H9 (cell line): ENCODE results near the gene PAM. TPM values are rescaled to one million over a fixed set of nuclear protein-coding genes. Genes with fewer than 3 reads are reported as not detected.

Source experiments
- DNase-seq: peaks from one replicate; pipeline ENCODE4 v3.0.0-alpha.2; 2017
- H2AFZ ChIP-seq: one replicate; pipeline ENCODE4 v1.6.1; 2013; ENCODE audit warnings: mild to moderate bottlenecking, low read length, control low read depth, moderate library complexity
- H2AK5ac ChIP-seq: 2 replicates; pipeline ENCODE4 v1.6.1; 2013; ENCODE audit warnings: low read length, control low read depth, mixed read lengths; ENCODE audit not compliant: insufficient read length
- H2BK120ac ChIP-seq: one replicate; pipeline ENCODE4 v1.6.1; 2013; ENCODE audit warnings: low read depth, mild to moderate bottlenecking, low read length, control low read depth, inconsistent platforms; ENCODE audit not compliant: poor library complexity, severe bottlenecking
- H2BK12ac ChIP-seq: 2 replicates; pipeline ENCODE4 v1.6.1; 2013; ENCODE audit warnings: low read length, control low read depth, mixed read lengths, low read depth; ENCODE audit not compliant: insufficient read length
- H2BK15ac ChIP-seq: 2 replicates; pipeline ENCODE4 v1.6.1; 2013; ENCODE audit warnings: low read depth, low read length, control low read depth
- H2BK20ac ChIP-seq: one replicate; pipeline ENCODE4 v1.6.1; 2013; ENCODE audit warnings: low read depth, mild to moderate bottlenecking, low read length, control low read depth, inconsistent platforms; ENCODE audit not compliant: poor library complexity, severe bottlenecking
- H2BK5ac ChIP-seq: 2 replicates; pipeline ENCODE4 v1.6.1; 2013; ENCODE audit warnings: low read length, control low read depth, mixed read lengths; ENCODE audit not compliant: insufficient read length
- H3K14ac ChIP-seq: 2 replicates; pipeline ENCODE4 v1.6.1; 2013; ENCODE audit warnings: low read length, control low read depth; ENCODE audit not compliant: insufficient read depth
- H3K18ac ChIP-seq: 2 replicates; pipeline ENCODE4 v1.6.1; 2013; ENCODE audit warnings: low read depth, mild to moderate bottlenecking, mixed read lengths, low read length, control low read depth; ENCODE audit not compliant: insufficient read length
- H3K23ac ChIP-seq: 2 replicates; pipeline ENCODE4 v1.6.1; 2013; ENCODE audit warnings: low read length, control low read depth, mixed read lengths, low read depth; ENCODE audit not compliant: insufficient read length
- H3K23me2 ChIP-seq: 2 replicates; pipeline ENCODE4 v1.6.1; 2013; ENCODE audit warnings: low read depth, mild to moderate bottlenecking, mixed read lengths, low read length, control low read depth; ENCODE audit not compliant: insufficient read length, poor library complexity, severe bottlenecking
- H3K27ac ChIP-seq: 2 replicates; pipeline ENCODE4 v1.5.1; 2013; ENCODE audit warnings: low read length, control low read depth, mixed read lengths, low read depth; ENCODE audit not compliant: insufficient read length
- H3K27me3 ChIP-seq: 2 replicates; pipeline ENCODE4 v1.6.1; 2013; ENCODE audit warnings: low read length, control low read depth, inconsistent platforms; ENCODE audit not compliant: insufficient read depth
- H3K4ac ChIP-seq: 2 replicates; pipeline ENCODE4 v1.6.1; 2013; ENCODE audit warnings: low read depth, mild to moderate bottlenecking, control low read depth, inconsistent platforms, low read length, moderate library complexity
- H3K4me1 ChIP-seq: 2 replicates; pipeline ENCODE4 v1.6.1; 2013; ENCODE audit warnings: low read length, control low read depth, inconsistent platforms; ENCODE audit not compliant: insufficient read depth
- H3K4me2 ChIP-seq: 2 replicates; pipeline ENCODE4 v1.6.1; 2013; ENCODE audit warnings: low read length, control low read depth, mixed read lengths; ENCODE audit not compliant: insufficient read length, insufficient read depth
- H3K56ac ChIP-seq: 2 replicates; pipeline ENCODE4 v1.6.1; 2013; ENCODE audit warnings: low read depth, mild to moderate bottlenecking, mixed read lengths, low read length, control low read depth; ENCODE audit not compliant: insufficient read length
- H3K79me1 ChIP-seq: 2 replicates; pipeline ENCODE4 v1.6.1; 2013; ENCODE audit warnings: low read depth, mild to moderate bottlenecking, moderate library complexity, low read length, control low read depth, inconsistent platforms; ENCODE audit not compliant: insufficient read depth, poor library complexity, severe bottlenecking
- H3K79me2 ChIP-seq: 2 replicates; pipeline ENCODE4 v1.6.1; 2013; ENCODE audit warnings: low read length, control low read depth, inconsistent platforms; ENCODE audit not compliant: insufficient read depth
- H3K9ac ChIP-seq: 2 replicates; pipeline ENCODE4 v1.6.1; 2013; ENCODE audit warnings: low read length, control low read depth, mixed read lengths; ENCODE audit not compliant: insufficient read length; ENCODE audit errors: extremely low read depth
- H3K9me3 ChIP-seq: one replicate; pipeline ENCODE4 v1.6.1; 2013; ENCODE audit warnings: low read depth, low read length, inconsistent platforms; ENCODE audit not compliant: control insufficient read depth
- H3T11ph ChIP-seq: one replicate; pipeline ENCODE4 v1.6.1; 2013; ENCODE audit warnings: mild to moderate bottlenecking, low read length, control low read depth, inconsistent platforms
- H4K20me1 ChIP-seq: one replicate; pipeline ENCODE4 v1.6.1; 2013; ENCODE audit not compliant: control insufficient read depth, insufficient read length, insufficient read depth
- H4K5ac ChIP-seq: 2 replicates; pipeline ENCODE4 v1.6.1; 2013; ENCODE audit warnings: low read depth, mild to moderate bottlenecking, mixed read lengths, low read length, control low read depth; ENCODE audit not compliant: insufficient read length
- H4K8ac ChIP-seq: replicated peaks from 2 replicates; pipeline ENCODE4 v1.6.1; 2013; ENCODE audit warnings: low read length, control low read depth, mixed read lengths, low read depth; ENCODE audit not compliant: insufficient read length
- H4K91ac ChIP-seq: 2 replicates; pipeline ENCODE4 v1.6.1; 2013; ENCODE audit warnings: low read depth, mild to moderate bottlenecking, moderate library complexity, mixed read lengths, low read length, control low read depth; ENCODE audit not compliant: insufficient read length
- H3K27ac Mint-ChIP-seq, 3 experiments: 2 replicates in 2 of 3; 3 replicates in 1 of 3; pipeline ENCODE4 v1.8.0; 2020 to 2021; ENCODE audit warnings: mixed read lengths in 3 of 3, mild to moderate bottlenecking in 1 of 3, moderate library complexity in 1 of 3
- H3K27me3 Mint-ChIP-seq: 2 replicates; pipeline ENCODE4 v1.8.0; 2021; ENCODE audit warnings: low read depth, mild to moderate bottlenecking, moderate library complexity, mixed read lengths
- H3K36me3 Mint-ChIP-seq, 3 experiments: 2 replicates in 2 of 3; 3 replicates in 1 of 3; pipeline ENCODE4 v1.8.0; 2020 to 2021; ENCODE audit warnings: low read depth in 3 of 3, mixed read lengths in 3 of 3; ENCODE audit not compliant: insufficient read depth in 1 of 3
- H3K4me1 Mint-ChIP-seq, 2 experiments: 2 replicates each; pipeline ENCODE4 v1.8.0; 2020; ENCODE audit warnings: mixed read lengths in 2 of 2
- H3K4me3 Mint-ChIP-seq, 2 experiments: 2 replicates in 1 of 2; 3 replicates in 1 of 2; pipeline ENCODE4 v1.8.0; 2020 to 2021; ENCODE audit warnings: mild to moderate bottlenecking in 2 of 2, mixed read lengths in 2 of 2, moderate library complexity in 1 of 2
- H3K9me3 Mint-ChIP-seq, 2 experiments: 2 replicates in 1 of 2; 3 replicates in 1 of 2; pipeline ENCODE4 v1.8.0; 2020; ENCODE audit warnings: mild to moderate bottlenecking in 2 of 2, mixed read lengths in 2 of 2, moderate library complexity in 1 of 2
- WGBS: extraction: QIAGEN DNeasy Blood & Tissue Kit; methylation state at CpG from one replicate; pipeline ENCODE4 v1.1.7; 2013; ENCODE audit warnings: missing lambda C conversion rate, low lambda C conversion rate, mixed read lengths; ENCODE audit not compliant: insufficient read length; ENCODE audit errors: extremely low coverage; 5-methylcytosine and 5-hydroxymethylcytosine counted together
- total RNA-seq: library from RNA; stranded (reverse); gene quantifications from 2 replicates; pipeline ENCODE4 v1.2.1, GENCODE V29; 2021
- TF ChIP-seq, protein P1 (sequence below): fragments of 200-600 bp; sonication (generic); conservative IDR thresholded peaks from 3 replicates; pipeline ENCODE4 v1.8.0; 2021; ENCODE audit warnings: antibody characterized with exemption, mild to moderate bottlenecking

Gene PAM
- total RNA-seq, 1 experiment from 2014 or later, result 31.5 TPM

DNA sequence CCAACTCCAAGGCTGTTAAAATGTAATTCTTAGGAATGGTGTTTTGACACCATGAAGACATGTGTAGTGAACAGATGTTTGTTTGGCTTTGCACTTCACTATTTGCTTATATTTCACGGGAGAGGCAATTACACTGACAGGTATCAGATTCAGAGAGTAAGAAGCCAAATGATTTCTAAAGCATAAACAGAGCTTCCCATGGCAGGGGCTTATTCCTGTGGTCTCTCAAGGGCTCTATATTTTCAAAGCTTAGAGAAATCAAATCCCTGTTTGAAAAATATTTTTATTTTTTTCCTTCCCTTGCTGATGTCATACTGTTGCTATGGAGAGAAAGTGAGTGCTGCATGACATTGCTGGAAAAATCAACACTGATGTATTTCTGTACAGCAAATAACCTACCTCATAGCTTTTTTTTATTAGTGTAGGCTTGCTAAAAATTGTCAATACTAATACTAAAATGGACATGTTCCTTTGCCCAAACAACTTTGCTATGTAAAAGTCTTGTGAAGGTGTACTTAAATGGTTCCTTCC is 203.4 kb downstream of the PAM start:
- Histone ChIP-seq H3K79me2 (no peaks in the 10 kb centered on the region), H3K4ac (no peak overlapping the region), H2BK120ac (no peak overlapping the region), H3K27me3 (no peaks in the 10 kb centered on the region), H3K14ac (no peak overlapping the region), H3K4me1 (no peaks in the 10 kb centered on the region), H2BK15ac (no peak overlapping the region), H3K4me2 (no peak overlapping the region), H2BK20ac (no peak overlapping the region), H3K23ac (no peak overlapping the region), H4K8ac (no peak overlapping the region), H3K56ac (no peak overlapping the region), H2BK12ac (no peak overlapping the region), H3K79me1 (no peaks in the 10 kb centered on the region), H2BK5ac (no peak overlapping the region), H4K91ac (no peak overlapping the region), H2AFZ (no peak overlapping the region), H4K20me1 (no peaks in the 10 kb centered on the region), H3K27ac (no peak overlapping the region), H4K5ac (no peak overlapping the region), H2AK5ac (no peak overlapping the region), H3K9ac (no peak overlapping the region), H3K23me2 (no peaks in the 10 kb centered on the region), H3K18ac (no peak overlapping the region), H3T11ph (no peak overlapping the region), H3K9me3 (no peaks in the 10 kb centered on the region)
- DNase-seq, result no peak
- TF ChIP-seq, protein P1, sequence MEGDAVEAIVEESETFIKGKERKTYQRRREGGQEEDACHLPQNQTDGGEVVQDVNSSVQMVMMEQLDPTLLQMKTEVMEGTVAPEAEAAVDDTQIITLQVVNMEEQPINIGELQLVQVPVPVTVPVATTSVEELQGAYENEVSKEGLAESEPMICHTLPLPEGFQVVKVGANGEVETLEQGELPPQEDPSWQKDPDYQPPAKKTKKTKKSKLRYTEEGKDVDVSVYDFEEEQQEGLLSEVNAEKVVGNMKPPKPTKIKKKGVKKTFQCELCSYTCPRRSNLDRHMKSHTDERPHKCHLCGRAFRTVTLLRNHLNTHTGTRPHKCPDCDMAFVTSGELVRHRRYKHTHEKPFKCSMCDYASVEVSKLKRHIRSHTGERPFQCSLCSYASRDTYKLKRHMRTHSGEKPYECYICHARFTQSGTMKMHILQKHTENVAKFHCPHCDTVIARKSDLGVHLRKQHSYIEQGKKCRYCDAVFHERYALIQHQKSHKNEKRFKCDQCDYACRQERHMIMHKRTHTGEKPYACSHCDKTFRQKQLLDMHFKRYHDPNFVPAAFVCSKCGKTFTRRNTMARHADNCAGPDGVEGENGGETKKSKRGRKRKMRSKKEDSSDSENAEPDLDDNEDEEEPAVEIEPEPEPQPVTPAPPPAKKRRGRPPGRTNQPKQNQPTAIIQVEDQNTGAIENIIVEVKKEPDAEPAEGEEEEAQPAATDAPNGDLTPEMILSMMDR, result no peak
- no peak overlapping the region for H3K4me3 Mint-ChIP-seq
- no peaks in the 10 kb centered on the region for H3K4me1 Mint-ChIP-seq
- H3K36me3 Mint-ChIP-seq, result no peaks in the 10 kb centered on the region
- H3K27me3 Mint-ChIP-seq, result no peaks in the 10 kb centered on the region
- WGBS, result no CpG with 5 or more reads among the region's 1 CpG
- 0 out of 7 replicates have a peak overlapping the region, but pooled peaks of 1 of the 3 experiments have one; percentile 62 for H3K27ac Mint-ChIP-seq
- no peaks in the 10 kb centered on the region for H3K9me3 Mint-ChIP-seq
